Gastrocnemius medialis (tissue), 4 donors: ENCODE data around the gene UNC13D. TPM values are rescaled to one million over a fixed set of nuclear protein-coding genes. Genes with fewer than 3 reads are reported as not detected.
A peak's percentile ranks its signal among the peaks of the same experiment; 100 is the strongest.

ENCODE experiments used
- ATAC-seq, 2 donors: fragments of 150-250 bp; one replicate each; pipeline ENCODE4 v1.9.1; 2016
- DNase-seq, 2 donors: peaks; one replicate each; pipeline ENCODE4 v3.0.0-alpha.2; 2019
- H3K27ac ChIP-seq, 4 donors: fragments of 200-600 bp; sonication (generic); 1 replicate in 1 of 4; 2 replicates in 3 of 4; pipeline ENCODE4 v1.5.1; 2016 to 2018; ENCODE audit warnings: mild to moderate bottlenecking in 2 of 4, moderate library complexity in 1 of 4
- H3K27me3 ChIP-seq, 3 donors: fragments of 200-600 bp; sonication (generic) in 2 of 3; 1 replicate in 1 of 3; 2 replicates in 2 of 3; pipeline versions ENCODE4 v1.5.1 to v1.6.0; 2016 to 2019; ENCODE audit warnings: mild to moderate bottlenecking in 1 of 3, moderate library complexity in 1 of 3
- H3K36me3 ChIP-seq, 2 donors: fragments of 200-600 bp; sonication (generic) in 1 of 2; one replicate each; pipeline ENCODE4 v1.5.1; 2017 to 2018
- H3K4me1 ChIP-seq, 2 donors: fragments of 200-600 bp; sonication (generic) in 1 of 2; one replicate each; pipeline ENCODE4 v1.5.1; 2016 to 2017; ENCODE audit warnings: mild to moderate bottlenecking in 2 of 2
- H3K4me3 ChIP-seq, 4 donors: fragments of 200-600 bp; sonication (generic) in 3 of 4; 1 replicate in 1 of 4; 2 replicates in 3 of 4; pipeline ENCODE4 v1.5.1; 2016 to 2019; ENCODE audit warnings: mild to moderate bottlenecking in 2 of 4
- H3K9me3 ChIP-seq, 3 donors: fragments of 200-600 bp; sonication (generic) in 2 of 3; 1 replicate in 1 of 3; 2 replicates in 2 of 3; pipeline ENCODE4 v1.5.1; 2016 to 2019
- POLR2A ChIP-seq, 2 donors: fragments of 450-650 bp; IDR thresholded peaks; one replicate each; pipeline ENCODE4 v1.6.1; 2017; ENCODE audit warnings: antibody characterized with exemption in 2 of 2, mild to moderate bottlenecking in 2 of 2, moderate library complexity in 2 of 2
- in situ Hi-C, 4 donors: fragments of 200-750 bp; cut with MboI; loops; one replicate each; pipeline versions ENCODE4 v1.15.0 to v1.8.0; 2017; ENCODE audit warnings: low sequenced_read_pairs in 4 of 4
- intact Hi-C: fragments of 100-400 bp; cut with DNase I; formaldehyde crosslinking; loops from one replicate; pipeline ENCODE4 v1.15.1; 2023; ENCODE audit warnings: low total_unique reads
- total RNA-seq, 4 donors: library from RNA; depleted of rRNA; stranded (reverse); fragments of >200 nt; gene quantifications; one replicate each; pipeline versions ENCODE4 v1.1.0 to v1.2.3, GENCODE V29; 2016
- TF ChIP-seq, protein P1 (sequence below), 5 experiments: fragments of 450-650 bp in 3 of 5; fragments of 200-600 bp in 2 of 5; sonication (generic) in 2 of 5; IDR thresholded peaks in 4 of 5; conservative IDR thresholded peaks in 1 of 5; 1 replicate in 4 of 5; 2 replicates in 1 of 5; pipeline ENCODE4 v1.5.1; 2016 to 2019; ENCODE audit warnings: antibody characterized with exemption in 5 of 5, mild to moderate bottlenecking in 3 of 5, moderate library complexity in 3 of 5

Gene UNC13D
- total RNA-seq, 4 donors from 2014 or later, result 1.3 to 9.4 (median 4.6) TPM

DNA sequence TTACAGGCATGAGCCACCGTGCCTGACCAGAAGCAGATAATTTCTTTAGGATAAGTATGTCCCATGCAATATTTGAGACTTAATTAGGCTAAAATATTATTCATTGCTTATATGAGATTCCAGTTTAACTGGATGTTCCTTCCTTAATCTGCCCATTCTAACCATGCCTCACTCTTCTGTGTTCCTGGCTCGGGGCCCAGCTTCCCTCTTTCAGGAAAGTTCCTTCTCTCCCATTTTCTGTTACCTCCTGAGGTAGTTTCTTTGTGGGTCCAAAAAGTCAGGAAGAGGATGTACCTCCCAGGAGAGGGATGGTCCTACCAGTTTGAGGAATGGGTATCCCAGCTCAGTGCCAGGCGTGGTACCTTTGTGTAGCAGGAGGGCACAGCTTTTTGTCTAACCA is 36.3 kb downstream of the UNC13D start:
- Histone ChIP-seq H3K27ac (peak overlapping the region; percentile 79 to 91 (median 82)), H3K27me3 (no peaks in the 10 kb centered on the region), H3K4me1 (peaks cover 22 to 24% of the 10 kb centered on the region in 2 donors), H3K4me3 (no peak overlapping the region), H3K9me3 (no peaks in the 10 kb centered on the region), H3K36me3 (peaks cover 0 to 30% of the 10 kb centered on the region in 2 donors)
- intact Hi-C loops (no loop called here), in situ Hi-C loops (no loop called here)
- no peak for DNase-seq
- ATAC-seq, result no peak
- no peak for TF ChIP-seq POLR2A (IDR thresholded peaks at IDR 0.05)
- TF ChIP-seq, protein P1, sequence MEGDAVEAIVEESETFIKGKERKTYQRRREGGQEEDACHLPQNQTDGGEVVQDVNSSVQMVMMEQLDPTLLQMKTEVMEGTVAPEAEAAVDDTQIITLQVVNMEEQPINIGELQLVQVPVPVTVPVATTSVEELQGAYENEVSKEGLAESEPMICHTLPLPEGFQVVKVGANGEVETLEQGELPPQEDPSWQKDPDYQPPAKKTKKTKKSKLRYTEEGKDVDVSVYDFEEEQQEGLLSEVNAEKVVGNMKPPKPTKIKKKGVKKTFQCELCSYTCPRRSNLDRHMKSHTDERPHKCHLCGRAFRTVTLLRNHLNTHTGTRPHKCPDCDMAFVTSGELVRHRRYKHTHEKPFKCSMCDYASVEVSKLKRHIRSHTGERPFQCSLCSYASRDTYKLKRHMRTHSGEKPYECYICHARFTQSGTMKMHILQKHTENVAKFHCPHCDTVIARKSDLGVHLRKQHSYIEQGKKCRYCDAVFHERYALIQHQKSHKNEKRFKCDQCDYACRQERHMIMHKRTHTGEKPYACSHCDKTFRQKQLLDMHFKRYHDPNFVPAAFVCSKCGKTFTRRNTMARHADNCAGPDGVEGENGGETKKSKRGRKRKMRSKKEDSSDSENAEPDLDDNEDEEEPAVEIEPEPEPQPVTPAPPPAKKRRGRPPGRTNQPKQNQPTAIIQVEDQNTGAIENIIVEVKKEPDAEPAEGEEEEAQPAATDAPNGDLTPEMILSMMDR (IDR thresholded peaks at IDR 0.05 in 4 of 5, conservative IDR thresholded peaks at IDR 0.05 in 1 of 5), result no peak

- H3K4me3 ChIP-seq, result no peak overlapping the region
- intact Hi-C loops, result no loop called here
- no peaks in the 10 kb centered on the region for H3K9me3 ChIP-seq
- ATAC-seq (peak in 1 of 2 donors; percentile 18), DNase-seq (peak in 1 of 2 donors; percentile 18)
- peaks cover 22 to 24% of the 10 kb centered on the region in 2 donors for H3K4me1 ChIP-seq
- in situ Hi-C loops, result no loop called here
- H3K27me3 ChIP-seq, result no peaks in the 10 kb centered on the region
- TF ChIP-seq, protein P1 (IDR thresholded peaks at IDR 0.05 in 4 of 5, conservative IDR thresholded peaks at IDR 0.05 in 1 of 5), result no peak
- no peak for TF ChIP-seq POLR2A (IDR thresholded peaks at IDR 0.05)
- H3K36me3 ChIP-seq, result peaks cover 0 to 21% of the 10 kb centered on the region in 2 donors
- H3K27ac ChIP-seq, result peak overlapping the region in 1 of 4 donors; percentile 91
Observed at GRCh38 chr17:75806822-75807500, 37.2 kb downstream of the UNC13D start.

DNA sequence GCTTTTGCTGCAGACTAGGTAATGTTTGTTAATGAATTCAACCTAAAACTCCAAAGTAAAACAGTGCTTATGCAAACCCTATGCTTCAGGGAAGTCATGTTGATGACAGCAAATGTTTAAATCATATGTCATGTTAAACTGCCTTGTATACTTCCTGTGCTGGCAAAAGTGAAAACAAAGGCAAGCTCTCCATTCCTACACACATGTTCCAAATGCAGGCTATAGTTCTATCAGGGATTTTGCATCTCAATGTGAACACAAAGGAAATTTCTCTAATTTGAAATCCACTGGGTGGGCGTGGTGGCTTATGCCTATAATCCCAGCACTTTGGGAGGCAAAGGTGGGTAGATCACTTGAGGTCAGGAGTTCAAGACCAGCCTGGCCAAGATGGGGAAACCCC is 40.3 kb downstream of the UNC13D start:
- H3K4me3 ChIP-seq, result no peak overlapping the region
- ATAC-seq, result no peak
- no peak overlapping the region for H3K27ac ChIP-seq
- H3K36me3 ChIP-seq, result peaks cover 0 to 16% of the 10 kb centered on the region in 2 donors
- H3K4me1 ChIP-seq, result peaks cover 10 to 11% of the 10 kb centered on the region in 2 donors
- no peaks in the 10 kb centered on the region for H3K27me3 ChIP-seq
- TF ChIP-seq POLR2A (IDR thresholded peaks at IDR 0.05), result no peak
- TF ChIP-seq, protein P1 (IDR thresholded peaks at IDR 0.05 in 4 of 5, conservative IDR thresholded peaks at IDR 0.05 in 1 of 5), result no peak
- intact Hi-C loops (no loop called here), in situ Hi-C loops (no loop called here)
- no peaks in the 10 kb centered on the region for H3K9me3 ChIP-seq
- no peak for DNase-seq

DNA sequence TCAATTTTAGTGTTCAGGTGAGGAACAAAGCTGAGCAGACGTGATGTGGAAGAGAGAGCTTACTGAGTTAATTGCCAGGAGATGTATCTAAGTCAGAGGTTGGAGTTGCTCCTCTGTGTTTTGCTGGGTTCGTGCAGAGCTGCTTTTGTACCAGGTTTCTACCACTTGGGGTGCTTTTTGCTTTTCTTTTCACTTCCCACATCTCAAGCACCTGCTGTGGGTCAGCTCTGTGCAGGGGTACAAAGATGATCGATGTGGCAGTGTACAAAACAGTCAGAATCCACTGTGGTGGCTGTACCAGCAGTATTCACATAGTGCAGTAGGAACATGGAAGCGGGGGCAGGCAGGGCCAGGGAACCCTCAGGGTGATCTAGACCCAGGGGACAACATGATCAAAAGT is 44.8 kb downstream of the UNC13D start:
- Histone ChIP-seq H3K27ac (no peak overlapping the region), H3K36me3 (peaks cover 0 to 31% of the 10 kb centered on the region in 2 donors), H3K4me3 (no peak overlapping the region), H3K9me3 (no peaks in the 10 kb centered on the region), H3K27me3 (no peaks in the 10 kb centered on the region), H3K4me1 (no peaks in the 10 kb centered on the region)
- in situ Hi-C loops (no loop called here), intact Hi-C loops (no loop called here)
- DNase-seq, result no peak
- no peak for TF ChIP-seq POLR2A (IDR thresholded peaks at IDR 0.05)
- TF ChIP-seq, protein P1 (IDR thresholded peaks at IDR 0.05 in 4 of 5, conservative IDR thresholded peaks at IDR 0.05 in 1 of 5), result no peak
- no peak for ATAC-seq
